GF-D8 (cell line): Measurements from ENCODE around the gene WDR54.
A peak's percentile ranks its signal among the peaks of the same experiment; 100 is the strongest.
"Not testable (repeated sequence)": the region's sequence is repeated elsewhere in the genome, so short reads cannot be mapped to it uniquely, and the experiment has no call there.

Experiments
- DNase-seq: peaks from one replicate; lab custom pipeline; 2025; lab: John Stamatoyannopoulos, UW

WDR54 gene

DNA sequence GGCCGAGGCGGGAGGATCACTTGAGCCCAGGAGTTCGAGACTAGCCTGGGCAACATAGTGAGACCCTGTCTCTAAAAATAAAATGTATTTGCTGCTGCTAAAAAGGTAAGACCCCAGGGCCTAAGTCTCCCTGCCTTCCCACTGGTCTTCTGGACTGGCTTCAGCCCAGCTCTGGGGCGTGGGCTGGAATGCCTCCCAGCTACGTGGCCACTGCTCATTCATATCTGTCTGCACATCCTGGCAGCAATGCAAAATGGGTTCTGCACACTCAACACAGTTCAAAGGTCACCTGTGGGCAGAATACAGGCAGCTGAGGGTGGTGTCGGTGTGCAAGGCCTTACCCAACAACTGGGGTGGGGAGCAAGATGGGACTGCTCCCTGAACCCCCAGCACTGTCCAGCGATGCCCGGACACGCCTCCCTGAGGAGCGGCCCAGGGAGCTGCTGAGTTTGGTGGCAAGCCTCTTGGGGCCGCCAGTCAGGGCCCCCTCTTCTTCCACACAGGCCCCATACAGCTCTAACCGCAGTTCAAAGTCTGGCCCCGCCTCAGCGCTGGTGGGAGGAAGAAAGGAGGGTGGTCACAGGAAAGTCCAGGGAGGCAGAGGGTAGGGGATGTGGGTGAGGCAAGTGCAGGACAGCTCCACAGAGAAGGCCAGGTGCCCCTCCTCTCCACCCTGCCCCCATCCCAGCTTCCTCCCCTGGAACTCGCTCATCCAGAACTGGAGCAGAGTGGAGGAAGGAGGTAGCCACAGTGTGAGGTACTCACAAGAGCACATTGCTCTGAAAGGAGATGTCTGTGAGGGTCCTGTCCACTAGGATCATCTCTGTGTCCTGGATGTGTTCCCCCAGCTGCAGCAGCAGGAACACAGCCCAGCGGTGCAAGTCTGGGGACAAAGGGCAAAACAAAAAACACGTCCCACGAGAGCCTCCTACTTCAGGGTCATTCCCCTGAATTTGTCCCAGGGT, 8.2 kb downstream of the WDR54 start:
- DNase-seq: no peak

- DNase-seq: no peak
Observed at GRCh38 chr2:74430502-74430901, 9.0 kb downstream of the WDR54 start.

- DNase-seq: no peak
Observed at GRCh38 chr2:74436111-74436805, 14.7 kb downstream of the WDR54 start.

DNA sequence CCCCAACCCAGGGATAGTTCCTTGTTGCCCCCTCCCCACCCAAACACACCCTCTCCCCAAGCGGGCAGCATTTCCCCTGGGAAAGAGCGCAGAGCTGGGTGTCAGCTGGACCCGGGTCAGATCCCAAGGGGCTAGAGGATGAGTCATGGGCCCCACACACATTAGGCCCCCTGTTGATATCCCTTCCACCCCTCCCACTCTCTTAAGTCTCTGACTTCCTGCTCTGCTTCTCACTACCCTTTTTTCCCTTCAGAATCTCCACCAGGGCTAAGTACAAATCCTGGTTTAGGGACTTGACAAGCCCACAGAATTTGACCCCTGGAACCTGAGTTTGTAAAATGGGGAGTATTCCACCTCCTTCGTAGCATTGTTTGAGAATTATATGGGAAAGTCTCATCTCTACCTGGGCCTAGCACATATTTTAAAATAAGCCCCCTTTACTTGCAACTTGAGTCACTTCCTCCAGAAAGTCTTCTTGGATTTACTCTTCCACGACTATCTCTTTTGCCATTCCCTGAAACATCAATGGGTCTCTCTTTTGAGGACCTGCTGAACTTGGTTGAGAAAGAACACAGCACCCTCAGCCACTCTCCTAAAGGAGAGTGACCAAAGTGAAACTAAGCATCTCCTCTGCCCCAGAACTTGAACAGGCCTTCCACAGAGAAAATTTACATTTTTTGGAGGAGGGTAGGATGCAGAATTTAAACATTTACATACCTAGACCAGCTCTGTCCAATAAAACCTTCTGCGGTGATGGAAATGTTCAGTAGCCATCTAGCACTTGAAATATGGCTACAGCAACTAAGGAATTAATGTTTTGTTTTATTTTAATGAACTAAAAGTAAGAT, 15.5 kb downstream of the WDR54 start:
- no peak for DNase-seq

DNA sequence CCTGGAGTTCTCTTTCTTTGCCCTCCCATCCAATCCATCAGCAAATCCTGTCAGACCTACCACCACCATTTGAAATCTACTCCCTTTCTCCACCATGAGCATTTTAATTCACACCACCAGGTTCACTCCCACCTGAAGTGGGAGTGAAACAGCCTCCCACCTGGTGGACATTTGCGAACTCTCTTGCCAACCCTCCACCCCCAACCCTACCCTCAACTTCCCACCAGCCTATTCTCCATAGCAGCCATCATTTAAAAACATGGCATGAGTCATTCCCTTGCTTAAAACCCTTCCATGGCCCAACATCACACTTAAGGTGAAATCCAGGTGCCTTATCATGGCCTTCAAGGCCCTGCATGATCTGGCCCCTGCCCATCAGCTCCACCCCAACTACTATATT, 16.7 kb downstream of the WDR54 start:
- no peak for DNase-seq

- DNase-seq: no peak
Observed at GRCh38 chr2:74439373-74439772, 17.8 kb downstream of the WDR54 start.

DNA sequence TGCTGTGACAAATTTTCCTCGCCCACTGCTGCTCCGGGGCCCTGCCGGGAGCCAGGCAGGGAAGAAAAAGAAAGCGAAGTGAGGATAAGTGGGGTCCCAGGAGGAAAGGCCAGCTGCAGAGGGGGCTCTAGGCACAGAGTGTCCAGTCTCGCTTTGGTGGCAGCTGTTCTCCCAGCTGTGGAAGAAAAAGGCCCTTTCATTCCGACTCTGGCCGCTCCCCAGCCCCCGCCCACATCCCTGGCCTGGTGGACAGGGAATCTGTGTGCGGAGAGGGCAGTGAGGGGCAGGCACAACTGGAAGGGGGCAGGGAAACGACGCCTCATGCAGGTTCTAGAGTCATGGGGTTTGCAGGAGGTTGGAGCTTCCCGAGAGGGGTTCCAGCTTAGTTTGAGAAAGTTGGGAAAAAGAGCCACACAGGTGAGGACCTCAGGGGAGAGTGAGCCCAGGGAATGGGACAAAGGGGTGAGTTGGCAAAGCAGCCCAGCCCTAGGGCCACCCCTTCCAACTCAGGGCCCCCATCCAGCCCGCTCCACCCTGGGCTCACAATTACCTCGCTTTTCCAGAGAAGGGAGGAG, 18.4 kb downstream of the WDR54 start:
- DNase-seq: no peak

DNA sequence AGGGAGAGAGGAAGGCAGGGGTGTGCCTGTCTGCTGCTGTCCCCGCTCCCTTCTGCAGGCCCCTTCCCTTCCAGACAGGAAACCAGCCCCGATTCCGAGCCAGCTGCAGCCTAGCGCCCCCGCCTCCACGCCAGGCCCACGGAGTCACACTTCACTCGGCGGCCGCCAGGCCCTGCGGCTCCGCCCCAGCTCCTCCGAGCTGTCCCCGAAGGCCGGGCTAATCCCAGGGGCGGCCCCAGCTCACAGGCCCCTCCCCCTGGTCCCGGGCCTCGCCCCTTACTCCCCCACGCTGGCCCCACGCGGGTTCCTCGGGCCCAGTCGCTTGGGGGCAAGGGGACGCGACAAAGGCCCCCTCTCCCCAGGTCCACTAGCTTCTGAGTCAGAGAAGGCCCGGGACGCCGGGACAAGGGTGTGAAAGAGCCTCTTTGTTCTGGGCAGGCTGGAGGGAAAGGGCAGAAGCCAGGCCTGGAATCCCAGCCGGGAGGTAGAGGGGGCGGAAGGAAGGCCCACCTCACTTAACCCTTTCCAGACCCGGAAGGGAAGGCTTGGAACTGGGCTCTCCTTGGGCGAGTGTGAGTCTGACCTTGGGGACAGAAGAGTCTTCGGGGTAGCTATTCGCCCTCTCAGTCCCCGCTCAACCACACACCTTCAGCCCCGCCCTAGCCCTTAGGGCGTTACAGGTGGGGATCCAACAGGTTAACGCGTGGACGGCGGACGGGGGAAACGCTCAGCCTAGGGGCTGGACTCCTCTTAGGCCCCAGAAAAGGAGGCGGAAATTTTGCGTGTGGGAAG, 19.0 kb downstream of the WDR54 start:
- DNase-seq: peak; percentile 62

DNA sequence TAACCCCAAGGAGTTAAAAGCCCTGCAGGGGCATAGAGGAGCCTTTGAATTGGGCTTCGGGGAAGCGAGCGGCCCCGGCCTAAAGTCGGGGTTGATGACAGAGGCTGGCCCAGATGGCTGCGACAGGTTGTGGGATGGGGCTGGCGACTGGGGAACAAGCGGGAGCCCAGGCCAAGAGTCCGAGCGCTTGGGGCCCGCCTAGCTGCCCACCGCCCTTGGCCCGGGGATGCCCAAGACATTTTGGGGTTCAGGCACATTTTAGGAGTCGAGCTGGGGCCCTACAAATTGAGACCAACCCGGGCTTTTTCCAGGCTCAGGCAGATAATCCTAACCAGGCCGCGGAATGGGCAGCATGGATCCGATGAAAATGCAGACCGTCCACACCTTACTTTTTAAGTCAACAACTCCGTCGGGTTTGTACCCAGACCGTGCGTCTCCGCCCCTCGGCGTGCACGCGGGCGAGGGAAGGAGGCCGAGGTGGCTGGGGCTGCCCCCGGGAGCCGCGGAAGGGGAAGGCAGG, 19.7 kb downstream of the WDR54 start:
- DNase-seq: no peak

DNA sequence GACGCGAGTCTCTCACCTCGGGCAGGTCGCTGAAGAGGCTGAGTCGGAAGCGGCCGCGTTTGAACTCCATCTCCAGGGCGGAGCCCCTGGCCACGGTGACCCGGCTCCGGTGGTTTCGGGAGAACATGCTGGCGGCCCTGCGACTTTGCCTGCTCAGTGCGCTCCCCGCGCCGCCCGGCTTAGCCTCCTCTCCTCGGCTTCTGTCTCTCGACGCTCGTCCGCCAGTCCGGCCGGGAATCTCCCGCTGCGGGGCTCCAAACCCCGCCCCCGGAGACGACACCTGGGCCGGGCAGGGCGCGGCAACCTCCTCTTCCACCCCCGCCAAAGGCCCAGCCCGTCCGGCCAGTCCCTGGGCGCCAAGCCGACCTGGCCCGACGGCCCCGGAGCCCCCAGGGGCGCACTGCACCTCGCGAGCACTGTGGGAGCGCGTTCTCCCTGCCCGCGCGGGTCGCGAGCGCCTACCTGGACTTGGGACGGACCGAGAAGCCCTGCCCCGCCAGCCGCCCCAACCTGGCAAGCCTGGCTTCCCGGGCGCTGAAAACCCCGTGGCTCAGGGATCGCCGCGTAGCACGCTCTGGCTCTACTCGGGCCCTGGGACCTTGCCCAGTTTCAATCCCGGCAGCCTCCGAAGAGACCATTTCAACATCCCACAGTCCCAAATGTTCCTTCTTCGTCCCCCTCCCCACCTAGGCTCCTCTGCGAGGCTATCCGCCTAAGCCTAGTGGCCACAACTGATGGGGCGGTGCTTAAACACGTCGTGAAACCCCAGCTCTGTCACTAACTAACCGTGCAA, 20.4 kb downstream of the WDR54 start, which contains the start of gene RTKN:
TSS of gene RTKN (minus strand) at position 248 of the 793 bp plus-strand sequence. CDS start at position 127, 121 bp downstream.
- no peak for DNase-seq

DNA sequence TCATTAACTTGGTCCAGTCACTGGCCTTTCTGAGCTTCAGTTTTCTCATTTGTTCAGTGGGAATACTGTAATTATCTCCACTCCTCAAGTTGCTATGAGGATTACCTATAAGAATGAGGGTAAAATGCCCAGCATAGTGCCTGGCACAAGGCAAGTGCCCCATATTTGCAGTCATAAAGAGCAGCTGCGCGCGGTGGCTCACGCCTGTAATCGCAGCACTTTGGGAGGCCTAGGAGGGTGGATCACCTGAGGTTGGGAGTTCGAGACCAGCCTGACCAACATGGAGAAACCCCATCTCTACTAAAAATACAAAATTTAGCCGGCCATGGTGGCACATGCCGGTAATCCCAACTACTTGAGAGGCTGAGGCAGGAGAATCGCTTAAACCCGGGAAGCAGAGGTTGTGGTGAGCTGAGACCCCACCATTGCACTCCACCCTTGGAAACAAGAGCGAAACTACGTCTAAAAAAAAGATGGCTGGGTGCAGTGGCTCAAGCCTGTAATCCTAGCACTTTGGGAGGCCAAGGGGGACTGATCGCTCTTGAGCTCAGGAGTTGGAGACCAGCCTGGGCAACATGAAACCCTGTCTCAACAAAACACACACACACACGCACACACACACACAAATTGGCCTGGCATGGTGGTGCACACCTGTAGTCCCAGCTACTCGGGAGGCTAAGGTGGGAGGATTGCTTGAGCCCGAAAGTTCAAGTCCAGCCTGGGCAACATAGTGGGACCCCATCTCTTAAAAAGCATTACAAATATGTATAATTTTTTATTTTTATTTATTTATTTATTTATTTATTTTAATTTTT, 21.2 kb downstream of the WDR54 start:
- not testable (repeated sequence) for DNase-seq

DNA sequence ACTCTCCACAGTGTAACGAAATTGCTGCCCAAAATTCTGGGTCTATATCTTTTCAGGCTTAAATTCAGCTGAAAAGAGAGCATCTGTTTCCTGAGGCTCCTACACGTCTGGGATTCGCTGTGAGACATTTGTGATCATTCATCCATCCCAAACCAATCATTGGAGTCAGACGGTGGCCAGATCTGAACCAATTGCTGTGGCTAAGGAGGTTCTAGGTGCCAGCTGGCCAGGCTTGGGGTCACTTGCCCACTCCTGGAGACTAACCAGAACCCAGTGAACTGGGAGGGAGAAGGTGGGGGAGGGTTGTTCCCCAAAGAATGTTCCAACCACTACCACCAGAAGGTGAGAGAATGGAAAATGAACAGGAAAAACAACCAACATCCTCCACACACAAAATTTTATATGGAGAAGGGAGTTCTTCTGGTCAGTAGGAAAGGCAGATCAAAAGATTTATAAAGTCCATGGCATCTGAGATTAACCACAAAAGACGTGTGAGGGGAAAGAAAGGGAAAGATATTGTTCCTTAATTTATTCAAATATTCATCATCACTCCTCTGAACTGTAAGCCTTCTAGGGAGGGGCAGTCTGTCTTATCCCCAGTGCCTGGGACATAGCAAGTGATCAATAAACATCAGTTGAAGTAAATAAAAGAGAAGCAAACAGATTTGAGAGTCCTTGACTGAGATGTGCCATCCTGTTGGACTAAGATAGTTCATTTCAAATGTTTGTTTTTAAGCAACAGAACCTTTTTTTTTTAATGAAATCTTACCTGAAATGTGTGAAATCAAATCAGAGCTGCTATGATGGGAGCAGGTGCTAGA, 23.2 kb downstream of the WDR54 start:
- DNase-seq: no peak

- DNase-seq: no peak
Observed at GRCh38 chr2:74447230-74447999, 25.9 kb downstream of the WDR54 start.

DNA sequence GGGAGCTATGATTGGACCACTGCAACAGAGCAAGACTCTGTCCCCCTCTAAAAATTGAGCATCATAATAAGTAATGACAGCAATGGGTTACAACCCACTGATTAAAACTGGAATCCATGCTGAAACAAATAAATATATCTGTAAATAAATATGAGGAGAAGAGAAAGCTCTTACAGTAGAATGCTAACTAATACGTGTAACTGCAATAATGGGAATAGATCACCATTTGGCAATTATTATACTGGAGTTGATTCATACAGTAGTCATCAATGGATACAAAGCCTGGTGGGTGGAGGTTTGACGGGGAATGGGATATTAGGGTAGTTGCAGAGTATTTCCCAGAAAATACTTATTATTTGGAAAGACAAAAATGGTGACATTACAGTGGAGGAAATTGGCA, 27.2 kb downstream of the WDR54 start:
- DNase-seq: no peak

DNA sequence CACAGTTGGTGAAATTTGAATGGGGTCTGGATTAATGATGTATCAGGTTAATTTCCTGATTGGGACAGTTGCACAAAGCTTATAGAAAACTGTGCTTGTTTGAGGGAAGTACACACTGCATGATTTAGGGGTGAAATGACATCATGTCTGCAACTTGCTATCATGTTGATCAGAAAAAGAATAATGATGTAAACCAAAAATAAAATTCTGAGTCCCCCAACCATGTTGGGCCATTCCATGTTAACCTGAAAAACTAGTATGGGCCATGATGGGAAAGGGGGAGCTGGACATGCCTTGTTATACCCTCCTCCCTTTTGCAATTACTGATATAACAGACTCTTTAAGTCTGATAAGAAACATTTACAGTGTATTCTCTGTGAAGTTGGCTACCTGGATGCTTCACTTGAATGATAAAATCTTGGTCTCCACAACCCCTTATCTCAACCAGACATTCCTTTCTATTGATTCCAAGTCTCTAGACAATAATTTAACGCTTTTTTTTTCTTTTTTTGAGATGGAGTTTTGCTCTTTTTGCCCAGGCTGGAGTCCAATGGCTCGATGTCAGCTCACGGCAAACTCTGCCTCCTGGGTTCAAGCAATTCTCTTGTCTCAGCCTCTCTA, 29.1 kb downstream of the WDR54 start:
- DNase-seq: no peak

GRCh38 chr2:74454654-74455511, 33.4 kb downstream of the WDR54 start, which contains the start of gene INO80B:
Gene INO80B (plus strand): TSS chr2:74455087. CDS start chr2:74455117, 30 bp downstream.
- peak; percentile 85 for DNase-seq
